GM19395 (cell line): ENCODE measurements around the gene AGBL2.
"Not testable (repeated sequence)": the region's sequence is repeated elsewhere in the genome, so short reads cannot be mapped to it uniquely, and the experiment has no call there.

Experiments used
- ATAC-seq: cut with Tn5 transposase; IDR thresholded peaks from one replicate; pipeline ENCODE4 v1.9.1; 2021; ENCODE audit warnings: mild to moderate bottlenecking, moderate library complexity; ENCODE audit not compliant: unreplicated experiment

Gene AGBL2

GRCh38 chr11:47715082-47715669, at the start of gene AGBL2:
Gene AGBL2, minus strand, starts transcription at chr11:47715369. Its CDS starts 719 bp downstream, at chr11:47714650.
- peak; percentile 98 for ATAC-seq

- not testable (repeated sequence) for ATAC-seq
Observed at GRCh38 chr11:47759291-47759690, 44.1 kb upstream of the AGBL2 start.

- no peak for ATAC-seq
Observed at GRCh38 chr11:47756208-47756607, 41.0 kb upstream of the AGBL2 start.

- no peak for ATAC-seq
Observed at GRCh38 chr11:47750725-47751124, 35.6 kb upstream of the AGBL2 start.

- not testable (repeated sequence) for ATAC-seq
Observed at GRCh38 chr11:47742494-47742893, 27.3 kb upstream of the AGBL2 start.

GRCh38 chr11:47737817-47738216, 22.6 kb upstream of the AGBL2 start:
- ATAC-seq = not testable (repeated sequence)

- ATAC-seq = no peak
Observed at GRCh38 chr11:47732271-47732670, 17.1 kb upstream of the AGBL2 start.

GRCh38 chr11:47731475-47731874, 16.3 kb upstream of the AGBL2 start:
- no peak for ATAC-seq

- no peak for ATAC-seq
Observed at GRCh38 chr11:47726878-47727514, 11.8 kb upstream of the AGBL2 start.

GRCh38 chr11:47726118-47726442, 10.9 kb upstream of the AGBL2 start:
- ATAC-seq = no peak

GRCh38 chr11:47725442-47726117, 10.4 kb upstream of the AGBL2 start:
- no peak for ATAC-seq

GRCh38 chr11:47724041-47724729, 9.0 kb upstream of the AGBL2 start:
- no peak for ATAC-seq

GRCh38 chr11:47723041-47723440, 7.9 kb upstream of the AGBL2 start:
- ATAC-seq = no peak

- ATAC-seq = no peak
Observed at GRCh38 chr11:47720651-47721050, 5.5 kb upstream of the AGBL2 start.

GRCh38 chr11:47716692-47717091, 1.5 kb upstream of the AGBL2 start:
- ATAC-seq = no peak

GRCh38 chr11:47714554-47715081, 551 bp downstream of the AGBL2 start:
- ATAC-seq = peak; percentile 11

GRCh38 chr11:47711816-47712215, 3.4 kb downstream of the AGBL2 start:
- no peak for ATAC-seq

- ATAC-seq = no peak
Observed at GRCh38 chr11:47711225-47711624, 3.9 kb downstream of the AGBL2 start.

GRCh38 chr11:47707275-47707786, 7.8 kb downstream of the AGBL2 start:
- ATAC-seq = not testable (repeated sequence)

GRCh38 chr11:47705721-47706120, 9.4 kb downstream of the AGBL2 start:
- ATAC-seq = no peak

GRCh38 chr11:47691979-47692378, 23.2 kb downstream of the AGBL2 start:
- no peak for ATAC-seq
